ENCODE results near the gene CSNK1G3.

Gene CSNK1G3

DNA sequence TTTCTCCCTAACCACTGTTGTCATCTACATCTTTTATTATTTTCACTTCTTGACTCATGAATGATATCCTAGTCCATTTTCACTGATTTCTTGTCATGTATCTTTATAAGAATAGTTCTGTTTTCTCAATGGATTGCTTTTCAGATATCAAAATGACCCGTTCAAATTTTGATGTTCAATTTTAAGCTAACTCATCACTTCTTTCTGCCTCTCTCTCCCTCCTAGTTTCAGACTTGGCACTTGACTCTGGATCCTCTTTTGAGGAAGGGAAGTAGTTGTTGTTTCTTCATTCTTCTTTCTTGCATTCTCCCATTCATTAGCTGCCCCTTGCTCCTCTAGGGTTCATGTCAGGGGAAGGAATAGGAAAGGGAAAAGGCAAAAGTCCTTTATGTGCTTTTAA, 23.7 kb downstream of the CSNK1G3 start:
- H3K4me3 Mint-ChIP-seq = no peak overlapping the region
- H3K4me1 Mint-ChIP-seq = peaks cover 67% of the 10 kb centered on the region
- H3K27ac Mint-ChIP-seq = no peak overlapping the region
- H3K27me3 Mint-ChIP-seq = no peaks in the 10 kb centered on the region
- H3K36me3 Mint-ChIP-seq = peaks cover 7% of the 10 kb centered on the region
- H3K9me3 Mint-ChIP-seq = no peaks in the 10 kb centered on the region

DNA sequence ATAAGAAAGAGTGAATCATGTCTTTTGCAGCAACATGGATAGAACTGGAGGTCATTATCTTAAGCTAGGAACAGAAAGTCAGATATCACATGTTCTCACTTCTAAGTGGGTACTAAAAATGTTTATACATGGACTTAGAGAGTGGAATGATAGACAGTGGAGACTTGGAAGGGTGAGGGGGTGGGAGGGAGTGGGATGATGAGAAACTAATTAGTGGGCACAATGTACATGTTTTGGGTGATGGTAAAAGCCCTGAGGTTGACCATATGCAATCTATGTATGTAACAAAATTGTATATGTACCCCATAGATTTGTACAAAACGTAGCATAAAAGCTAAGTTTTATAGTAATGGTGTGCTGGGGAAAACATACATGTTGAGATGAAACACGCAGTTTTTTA, 25.3 kb downstream of the CSNK1G3 start:
- Mint-ChIP-seq H3K4me1 (peaks cover 69% of the 10 kb centered on the region), H3K27ac (no peak overlapping the region), H3K36me3 (peaks cover 9% of the 10 kb centered on the region), H3K9me3 (no peaks in the 10 kb centered on the region), H3K27me3 (no peaks in the 10 kb centered on the region), H3K4me3 (no peak overlapping the region)

DNA sequence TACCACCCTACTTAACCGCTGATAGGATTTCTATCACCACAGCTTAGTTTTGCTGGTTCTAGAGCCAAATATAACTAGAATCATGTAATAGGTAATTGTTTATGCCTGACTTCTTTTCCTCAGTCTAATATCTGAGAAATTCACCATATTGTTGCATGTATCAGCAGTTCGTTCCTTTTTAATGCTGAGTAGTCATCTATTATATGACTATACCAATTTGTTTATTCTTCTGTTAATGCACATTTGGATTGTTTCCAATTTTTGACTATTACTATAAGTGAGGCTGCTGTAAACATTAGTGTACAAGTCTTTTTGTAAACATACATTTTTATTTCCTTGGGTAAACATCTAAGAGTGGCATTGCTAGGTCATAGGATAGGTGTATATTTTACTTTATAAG, 25.9 kb downstream of the CSNK1G3 start:
- H3K27me3 Mint-ChIP-seq = no peaks in the 10 kb centered on the region
- H3K27ac Mint-ChIP-seq = no peak overlapping the region
- H3K4me3 Mint-ChIP-seq = no peak overlapping the region
- H3K36me3 Mint-ChIP-seq = peaks cover 9% of the 10 kb centered on the region
- no peaks in the 10 kb centered on the region for H3K9me3 Mint-ChIP-seq
- peaks cover 69% of the 10 kb centered on the region for H3K4me1 Mint-ChIP-seq

DNA sequence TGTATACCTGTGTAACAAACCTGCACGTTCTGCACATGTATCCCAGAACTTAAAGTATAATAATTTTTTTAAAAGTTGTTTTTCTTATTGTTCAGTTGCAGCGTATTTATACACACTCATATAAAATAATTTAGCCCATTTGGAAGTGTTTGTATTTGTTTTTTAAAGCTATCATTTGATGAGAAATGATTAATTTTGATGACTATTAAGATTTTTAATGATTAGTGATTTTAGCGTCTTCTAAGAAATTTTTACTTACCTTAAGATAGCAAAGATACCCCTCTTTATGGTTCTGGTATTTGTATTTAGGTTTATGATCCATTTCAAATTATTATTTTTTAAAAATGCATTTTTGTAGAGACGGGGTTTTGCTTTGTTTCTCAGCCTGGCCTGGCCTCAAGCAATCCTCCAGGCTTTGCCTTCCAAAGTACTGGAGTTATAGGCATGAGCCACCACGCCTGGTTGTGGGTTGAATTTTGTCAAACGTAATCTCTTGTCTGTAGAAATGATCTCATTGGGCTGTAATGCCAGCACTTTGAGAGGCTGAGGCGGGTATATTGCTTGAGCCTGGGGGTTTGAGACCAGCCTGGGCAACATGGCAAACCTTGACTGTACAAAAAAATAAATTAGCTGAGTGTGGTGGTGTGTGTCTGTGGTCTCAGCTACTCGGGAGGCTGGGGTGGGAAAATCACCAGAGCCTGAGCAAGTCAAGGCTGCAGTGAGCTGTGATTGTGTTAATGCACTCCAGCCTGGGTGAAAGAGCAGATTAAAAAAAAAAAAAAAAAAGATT, 26.9 kb downstream of the CSNK1G3 start:
- Mint-ChIP-seq H3K27ac (no peak overlapping the region), H3K4me3 (no peak overlapping the region)

DNA sequence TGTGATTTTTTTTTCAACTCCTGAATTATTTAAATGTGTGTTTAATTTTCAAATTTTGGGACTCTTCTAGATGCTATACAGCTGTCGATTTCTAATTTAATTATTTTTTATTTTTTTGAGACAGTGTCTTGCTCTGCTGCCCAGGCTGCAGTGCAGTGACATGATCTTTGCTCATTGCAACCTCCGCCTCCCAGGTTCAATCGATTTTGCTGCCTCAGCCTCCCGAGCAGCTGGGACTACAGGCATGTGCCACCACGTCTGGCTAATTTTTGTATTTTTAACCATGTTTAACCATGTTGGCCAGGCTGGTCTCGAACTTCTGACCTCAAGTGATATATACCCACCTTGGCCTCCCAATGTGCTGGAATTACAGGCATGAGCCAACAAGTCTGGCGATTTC, 28.6 kb downstream of the CSNK1G3 start:
- Mint-ChIP-seq H3K27ac (no peak overlapping the region), H3K4me3 (no peak overlapping the region)

More for the DNA sequence above, 26.9 kb downstream of the CSNK1G3 start:
- no peaks in the 10 kb centered on the region for H3K9me3 Mint-ChIP-seq
- peaks cover 75% of the 10 kb centered on the region for H3K4me1 Mint-ChIP-seq
- no peaks in the 10 kb centered on the region for H3K27me3 Mint-ChIP-seq
- H3K36me3 Mint-ChIP-seq = peaks cover 9% of the 10 kb centered on the region

DNA sequence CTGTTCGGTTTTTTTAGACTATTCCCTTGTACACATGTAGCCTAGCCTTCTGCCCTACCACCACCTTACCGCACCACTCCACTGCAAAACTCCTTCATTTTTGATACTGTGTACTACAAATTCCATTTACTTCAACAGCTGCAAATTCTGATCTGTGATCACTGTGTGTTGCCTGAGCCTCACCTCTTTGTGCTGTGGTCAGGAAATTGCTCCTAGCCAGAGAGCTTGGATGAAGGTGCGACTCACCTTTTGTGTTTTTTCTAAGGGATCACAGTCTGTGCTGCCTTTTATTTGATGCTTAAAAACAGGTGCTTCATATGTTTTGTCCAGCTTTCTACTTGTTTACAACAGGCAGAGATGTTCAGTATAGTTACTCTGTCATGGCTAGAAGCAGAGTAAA, 31.5 kb downstream of the CSNK1G3 start:
- Mint-ChIP-seq H3K9me3 (no peaks in the 10 kb centered on the region), H3K4me3 (no peak overlapping the region), H3K36me3 (peaks cover 7% of the 10 kb centered on the region), H3K4me1 (peaks cover 66% of the 10 kb centered on the region), H3K27ac (no peak overlapping the region), H3K27me3 (no peaks in the 10 kb centered on the region)

More for the DNA sequence above, 28.6 kb downstream of the CSNK1G3 start:
- H3K36me3 Mint-ChIP-seq = peaks cover 7% of the 10 kb centered on the region
- H3K27me3 Mint-ChIP-seq = no peaks in the 10 kb centered on the region
- no peaks in the 10 kb centered on the region for H3K9me3 Mint-ChIP-seq
- H3K4me1 Mint-ChIP-seq = peaks cover 71% of the 10 kb centered on the region

DNA sequence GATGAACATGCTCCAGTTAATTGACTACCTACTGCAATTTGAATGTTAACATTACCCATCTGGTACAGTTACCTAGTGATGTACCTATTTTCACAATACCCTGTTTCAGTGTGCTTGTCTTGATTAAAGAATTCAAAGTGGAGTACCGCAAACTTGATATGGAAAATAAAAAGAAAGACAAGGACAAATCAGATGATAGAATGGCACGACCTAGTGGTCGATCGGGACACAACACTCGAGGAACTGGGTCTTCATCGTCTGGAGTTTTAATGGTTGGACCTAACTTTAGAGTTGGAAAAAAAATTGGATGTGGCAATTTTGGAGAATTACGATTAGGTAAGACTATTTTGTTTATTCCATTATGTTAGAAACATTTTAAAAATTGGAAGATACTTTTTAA, 33.5 kb downstream of the CSNK1G3 start:
- Mint-ChIP-seq H3K27ac (no peak overlapping the region), H3K36me3 (peaks cover 11% of the 10 kb centered on the region), H3K4me1 (peaks cover 75% of the 10 kb centered on the region), H3K27me3 (no peaks in the 10 kb centered on the region), H3K4me3 (no peak overlapping the region), H3K9me3 (no peaks in the 10 kb centered on the region)

DNA sequence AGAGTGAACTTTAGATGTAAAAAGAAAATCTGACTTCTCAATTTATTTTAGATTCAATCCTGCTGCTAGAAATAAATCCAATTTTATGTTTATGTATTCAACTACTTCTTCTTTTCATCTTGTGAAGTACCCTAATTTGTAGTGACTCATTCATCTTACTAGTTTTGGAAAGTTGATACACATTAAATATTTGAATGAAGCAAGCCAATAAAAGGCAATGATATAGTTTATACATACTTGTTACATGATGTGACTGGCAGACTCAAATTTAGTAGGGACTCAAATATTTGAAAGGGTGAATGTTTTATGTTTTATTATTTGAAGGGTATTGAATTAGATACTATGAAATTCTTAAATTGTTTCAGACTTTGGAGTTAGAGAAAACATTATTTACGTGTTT, 34.7 kb downstream of the CSNK1G3 start:
- Mint-ChIP-seq H3K9me3 (no peaks in the 10 kb centered on the region), H3K4me1 (peaks cover 65% of the 10 kb centered on the region), H3K4me3 (no peak overlapping the region), H3K27ac (no peak overlapping the region), H3K36me3 (peaks cover 9% of the 10 kb centered on the region), H3K27me3 (no peaks in the 10 kb centered on the region)

DNA sequence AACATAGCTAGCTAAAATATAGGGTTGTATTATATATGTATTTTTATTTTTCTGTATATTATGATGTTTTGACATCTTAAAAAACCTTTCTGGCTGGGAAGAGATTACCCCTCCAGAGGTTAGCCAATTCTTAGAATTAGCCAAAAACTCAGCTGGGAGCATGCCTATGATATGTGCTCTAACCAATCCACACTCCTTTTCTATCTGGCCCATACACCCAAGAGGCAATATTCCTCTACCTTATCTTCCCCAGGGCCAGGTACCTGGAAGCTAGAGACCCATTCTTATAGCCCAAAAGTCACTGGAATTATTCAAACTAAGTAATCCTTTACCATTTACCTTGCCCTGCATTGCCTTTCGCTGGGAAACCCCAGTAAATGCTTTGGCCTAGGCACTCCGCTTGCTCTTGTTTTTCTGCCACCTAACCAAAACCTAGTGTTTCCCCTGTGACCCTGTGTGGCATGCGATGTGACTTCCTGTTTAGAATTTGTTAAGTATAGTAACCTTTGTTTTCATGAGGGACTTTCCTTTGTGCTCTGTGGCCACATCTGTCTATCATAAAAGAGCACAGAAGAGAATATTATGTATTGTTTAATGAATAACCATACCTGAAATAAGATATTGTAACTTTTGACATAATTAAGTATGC, 37.4 kb downstream of the CSNK1G3 start:
- H3K9me3 Mint-ChIP-seq = no peaks in the 10 kb centered on the region
- peak overlapping the region; percentile 8 for H3K27ac Mint-ChIP-seq
- H3K4me3 Mint-ChIP-seq = peak overlapping the region; percentile 2
- H3K4me1 Mint-ChIP-seq = peaks cover 40% of the 10 kb centered on the region
- H3K36me3 Mint-ChIP-seq = peaks cover 9% of the 10 kb centered on the region
- no peaks in the 10 kb centered on the region for H3K27me3 Mint-ChIP-seq

DNA sequence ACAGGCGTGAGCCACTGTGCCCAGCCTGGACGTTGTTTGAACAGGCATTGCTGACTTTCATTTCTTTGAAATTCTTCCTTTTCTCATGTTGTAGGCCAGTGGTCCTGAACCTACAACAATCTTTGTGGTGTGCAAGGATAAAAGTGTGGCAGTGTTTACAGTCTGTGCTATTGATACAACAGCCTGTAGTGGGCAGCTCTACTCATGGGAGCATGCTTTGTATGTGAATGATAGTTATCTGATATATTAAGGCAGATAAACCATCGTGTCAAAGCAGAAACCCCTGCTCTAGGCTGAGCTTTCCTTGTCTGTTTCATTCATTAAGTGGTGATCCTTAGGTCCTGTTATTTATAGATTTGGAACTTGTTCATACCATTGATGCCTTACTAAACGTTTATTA, 42.6 kb downstream of the CSNK1G3 start:
- no peaks in the 10 kb centered on the region for H3K9me3 Mint-ChIP-seq
- peaks cover 21% of the 10 kb centered on the region for H3K36me3 Mint-ChIP-seq
- H3K27me3 Mint-ChIP-seq = no peaks in the 10 kb centered on the region
- H3K27ac Mint-ChIP-seq = no peak overlapping the region
- H3K4me1 Mint-ChIP-seq = peaks cover 20% of the 10 kb centered on the region
- no peak overlapping the region for H3K4me3 Mint-ChIP-seq

DNA sequence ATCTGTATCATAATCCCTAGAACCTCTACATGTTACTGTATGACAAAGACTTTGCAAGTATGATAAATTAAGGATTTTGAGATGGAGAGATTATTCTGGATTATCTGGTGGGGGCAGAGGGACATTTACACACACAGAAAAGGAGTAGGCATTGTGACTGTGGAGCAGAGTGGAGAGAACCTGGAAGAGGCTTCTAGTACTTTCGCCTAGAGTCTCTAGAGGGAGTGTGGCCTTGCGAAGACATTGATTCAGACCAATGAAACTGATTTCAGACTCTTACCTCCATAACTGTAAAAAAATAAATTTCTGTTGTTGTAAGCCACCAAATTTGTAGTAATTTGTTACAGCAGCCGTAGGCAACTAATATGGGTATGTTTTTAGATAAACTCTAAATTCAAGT, 45.9 kb downstream of the CSNK1G3 start:
- Mint-ChIP-seq H3K27ac (no peak overlapping the region), H3K9me3 (no peaks in the 10 kb centered on the region)

DNA sequence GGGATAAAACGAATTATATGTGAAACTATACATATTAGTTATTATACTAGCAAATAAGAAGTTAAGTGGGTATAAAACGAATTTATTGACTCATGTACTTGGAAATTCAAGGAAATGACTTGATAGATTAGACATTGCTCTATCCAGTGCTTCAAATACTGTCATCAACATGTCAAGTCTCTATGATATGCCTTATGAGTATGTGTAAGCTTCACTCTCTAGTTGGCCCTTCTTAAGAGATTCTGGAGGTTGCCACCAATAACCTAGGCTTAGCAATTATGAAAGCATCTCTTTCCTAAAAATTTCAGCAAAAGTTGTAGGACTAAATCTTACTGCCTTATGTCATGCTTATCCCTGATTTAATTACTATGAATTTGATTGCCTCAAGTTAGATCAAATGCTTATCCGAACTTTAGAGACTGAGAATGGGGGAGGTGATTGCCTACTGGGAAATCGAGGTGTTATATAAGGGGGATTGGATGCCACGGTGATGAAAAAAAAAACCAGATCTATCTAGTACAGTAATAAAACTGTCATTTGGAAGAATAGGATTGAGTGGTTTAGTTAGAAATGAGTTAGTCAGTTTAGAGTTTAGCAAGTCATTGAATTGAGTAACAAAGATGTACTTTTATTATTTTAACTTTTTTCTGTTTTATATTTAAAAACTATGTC, 46.9 kb downstream of the CSNK1G3 start:
- Mint-ChIP-seq H3K36me3 (peaks cover 23% of the 10 kb centered on the region), H3K27ac (no peak overlapping the region)

More for the DNA sequence above, 45.9 kb downstream of the CSNK1G3 start:
- H3K4me3 Mint-ChIP-seq = no peak overlapping the region
- H3K27me3 Mint-ChIP-seq = no peaks in the 10 kb centered on the region
- H3K36me3 Mint-ChIP-seq = peaks cover 21% of the 10 kb centered on the region
- H3K4me1 Mint-ChIP-seq = peaks cover 24% of the 10 kb centered on the region

DNA sequence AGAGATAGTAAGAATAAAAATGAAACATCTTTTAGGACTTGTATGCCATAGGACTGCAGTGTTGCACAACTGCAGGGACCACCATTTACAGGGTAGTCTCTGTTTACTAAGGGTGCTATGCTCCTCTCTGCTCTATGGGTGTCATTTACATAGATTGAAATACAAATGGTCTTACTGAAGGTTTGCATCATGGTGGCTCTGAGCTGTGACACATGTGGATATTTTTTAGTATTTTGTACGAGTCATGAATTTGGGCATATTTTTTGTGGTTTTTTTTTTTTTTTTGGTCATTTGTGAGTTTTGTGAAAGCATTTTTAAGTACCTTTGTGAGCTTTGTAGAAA, 47.4 kb downstream of the CSNK1G3 start:
- Mint-ChIP-seq H3K9me3 (no peaks in the 10 kb centered on the region), H3K27me3 (no peaks in the 10 kb centered on the region), H3K27ac (no peak overlapping the region), H3K4me1 (peaks cover 28% of the 10 kb centered on the region), H3K4me3 (no peak overlapping the region), H3K36me3 (peaks cover 23% of the 10 kb centered on the region)

More for the DNA sequence above, 46.9 kb downstream of the CSNK1G3 start:
- Mint-ChIP-seq H3K27me3 (no peaks in the 10 kb centered on the region), H3K9me3 (no peaks in the 10 kb centered on the region), H3K4me3 (no peak overlapping the region), H3K4me1 (peaks cover 28% of the 10 kb centered on the region)

DNA sequence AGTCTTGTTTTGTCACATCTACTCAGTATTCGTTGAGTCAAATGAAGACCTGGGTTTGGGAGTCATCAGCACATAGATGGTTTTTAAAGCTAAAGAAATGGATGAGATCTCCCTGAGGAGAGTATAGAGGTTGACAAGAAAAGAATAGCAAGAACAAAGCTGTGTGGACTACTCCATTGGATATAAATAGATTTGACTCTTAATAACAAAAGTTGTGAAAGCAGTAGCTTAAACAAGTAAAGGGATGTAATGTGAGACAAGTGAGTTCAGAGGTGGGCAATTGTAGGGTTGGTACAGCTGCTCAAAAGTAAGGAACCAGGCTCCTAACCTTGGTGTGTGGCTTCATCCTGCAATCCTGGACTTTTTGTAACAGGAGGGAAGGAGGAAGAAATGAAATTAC, 49.3 kb downstream of the CSNK1G3 start:
- Mint-ChIP-seq H3K4me3 (no peak overlapping the region), H3K27ac (no peak overlapping the region), H3K27me3 (no peaks in the 10 kb centered on the region), H3K4me1 (peaks cover 32% of the 10 kb centered on the region), H3K9me3 (peaks cover 3% of the 10 kb centered on the region), H3K36me3 (peaks cover 27% of the 10 kb centered on the region)

DNA sequence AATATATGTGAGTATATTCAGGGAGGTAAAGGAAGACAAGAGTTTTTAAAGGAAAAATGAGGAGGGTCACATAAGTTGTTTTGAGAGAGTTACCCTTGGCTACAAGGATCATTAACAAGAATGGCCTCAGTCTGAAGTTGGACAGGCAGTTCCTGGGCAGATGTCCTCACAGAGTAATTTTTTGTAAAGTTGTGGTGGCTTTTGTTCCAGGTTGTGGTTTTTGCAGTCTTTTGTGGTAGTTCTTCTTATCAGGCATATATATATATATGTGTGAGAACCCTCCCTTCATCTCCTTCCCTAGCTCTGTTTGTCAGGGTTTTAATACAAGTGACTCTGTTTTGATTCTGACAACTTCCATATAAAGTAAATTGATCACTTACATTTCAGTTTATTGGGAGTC, 60.0 kb downstream of the CSNK1G3 start:
- no peaks in the 10 kb centered on the region for H3K27me3 Mint-ChIP-seq
- H3K4me3 Mint-ChIP-seq = no peak overlapping the region
- peaks cover 39% of the 10 kb centered on the region for H3K4me1 Mint-ChIP-seq
- no peak overlapping the region for H3K27ac Mint-ChIP-seq
- no peaks in the 10 kb centered on the region for H3K9me3 Mint-ChIP-seq
- H3K36me3 Mint-ChIP-seq = peaks cover 6% of the 10 kb centered on the region

DNA sequence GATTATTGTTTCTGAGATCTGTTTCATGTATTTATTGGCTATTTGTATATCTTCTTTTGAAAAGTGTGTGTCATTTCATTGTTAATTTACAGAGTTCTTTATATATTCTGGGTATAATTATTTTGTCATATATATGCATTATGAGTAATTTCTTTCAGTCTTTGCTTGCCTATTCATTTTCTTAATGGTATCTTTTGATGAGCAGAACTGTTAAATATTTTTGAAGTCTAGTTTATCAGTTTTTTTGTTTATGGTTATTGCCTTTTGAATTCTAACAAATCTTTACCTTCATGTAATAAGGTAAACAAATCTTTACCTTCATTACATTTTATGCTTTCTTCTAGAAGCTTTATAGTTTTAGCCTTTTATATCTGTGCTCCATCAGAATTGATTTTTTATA, 66.4 kb downstream of the CSNK1G3 start:
- Mint-ChIP-seq H3K4me3 (no peak overlapping the region), H3K9me3 (no peaks in the 10 kb centered on the region), H3K27ac (no peak overlapping the region), H3K27me3 (no peaks in the 10 kb centered on the region), H3K36me3 (peaks cover 17% of the 10 kb centered on the region), H3K4me1 (no peaks in the 10 kb centered on the region)

Data from activated naive CD4-positive, alpha-beta T cell treated with anti-CD3 and anti-CD28 coated beads, Interleukin-2, amount 50 U/mL, for 24 hours (primary cell).